ENCODE data around the gene MDFI.
A peak's percentile ranks its signal among the peaks of the same experiment; 100 is the strongest.

MDFI gene

GRCh38 chr6:41694815-41695526 lies 56.7 kb downstream of the MDFI start:
- TF ChIP-seq, protein P1, sequence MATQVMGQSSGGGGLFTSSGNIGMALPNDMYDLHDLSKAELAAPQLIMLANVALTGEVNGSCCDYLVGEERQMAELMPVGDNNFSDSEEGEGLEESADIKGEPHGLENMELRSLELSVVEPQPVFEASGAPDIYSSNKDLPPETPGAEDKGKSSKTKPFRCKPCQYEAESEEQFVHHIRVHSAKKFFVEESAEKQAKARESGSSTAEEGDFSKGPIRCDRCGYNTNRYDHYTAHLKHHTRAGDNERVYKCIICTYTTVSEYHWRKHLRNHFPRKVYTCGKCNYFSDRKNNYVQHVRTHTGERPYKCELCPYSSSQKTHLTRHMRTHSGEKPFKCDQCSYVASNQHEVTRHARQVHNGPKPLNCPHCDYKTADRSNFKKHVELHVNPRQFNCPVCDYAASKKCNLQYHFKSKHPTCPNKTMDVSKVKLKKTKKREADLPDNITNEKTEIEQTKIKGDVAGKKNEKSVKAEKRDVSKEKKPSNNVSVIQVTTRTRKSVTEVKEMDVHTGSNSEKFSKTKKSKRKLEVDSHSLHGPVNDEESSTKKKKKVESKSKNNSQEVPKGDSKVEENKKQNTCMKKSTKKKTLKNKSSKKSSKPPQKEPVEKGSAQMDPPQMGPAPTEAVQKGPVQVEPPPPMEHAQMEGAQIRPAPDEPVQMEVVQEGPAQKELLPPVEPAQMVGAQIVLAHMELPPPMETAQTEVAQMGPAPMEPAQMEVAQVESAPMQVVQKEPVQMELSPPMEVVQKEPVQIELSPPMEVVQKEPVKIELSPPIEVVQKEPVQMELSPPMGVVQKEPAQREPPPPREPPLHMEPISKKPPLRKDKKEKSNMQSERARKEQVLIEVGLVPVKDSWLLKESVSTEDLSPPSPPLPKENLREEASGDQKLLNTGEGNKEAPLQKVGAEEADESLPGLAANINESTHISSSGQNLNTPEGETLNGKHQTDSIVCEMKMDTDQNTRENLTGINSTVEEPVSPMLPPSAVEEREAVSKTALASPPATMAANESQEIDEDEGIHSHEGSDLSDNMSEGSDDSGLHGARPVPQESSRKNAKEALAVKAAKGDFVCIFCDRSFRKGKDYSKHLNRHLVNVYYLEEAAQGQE (IDR thresholded peaks at IDR 0.05; ENCODE audit: insufficient read depth in 1 of 2, low read depth in 2 of 2, low read length in 2 of 2): no peak
- TF ChIP-seq SIN3A (IDR thresholded peaks at IDR 0.05; ENCODE audit: borderline replicate concordance, insufficient read depth, low read length) (no peak), POLR2AphosphoS5 (IDR thresholded peaks at IDR 0.05; ENCODE audit: low read depth, low read length) (no peak), FOXP2 (optimal IDR thresholded peaks at IDR 0.05; ENCODE audit: borderline replicate concordance, extremely low read depth, extremely low read length, insufficient read depth) (no peak), TAF1 (IDR thresholded peaks at IDR 0.05; ENCODE audit: borderline replicate concordance, insufficient read depth, low read length) (no peak)

DNA sequence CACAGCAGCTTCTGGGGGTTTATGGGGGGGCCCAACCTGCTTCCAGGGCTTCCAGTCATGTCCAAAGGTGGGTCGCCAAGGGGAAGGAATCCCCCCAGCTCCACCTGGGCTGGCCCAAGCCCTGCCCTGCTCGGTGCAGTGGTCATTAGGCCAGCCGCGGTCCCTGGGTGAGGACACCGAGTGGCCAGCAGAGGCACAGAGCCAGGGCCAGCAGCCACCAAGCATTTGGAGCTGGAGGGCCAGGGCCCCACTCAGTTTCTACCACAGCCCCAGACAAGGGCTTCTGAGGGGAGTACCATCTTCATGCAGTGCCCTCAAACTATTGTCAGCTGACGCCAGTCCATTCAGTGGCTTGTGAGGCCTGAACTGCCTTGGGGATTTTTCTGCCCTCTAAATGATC lies 57.6 kb downstream of the MDFI start:
- TF ChIP-seq, protein P1 (IDR thresholded peaks at IDR 0.05; ENCODE audit: insufficient read depth in 1 of 2, low read depth in 2 of 2, low read length in 2 of 2): no peak
- no peak for TF ChIP-seq TAF1 (IDR thresholded peaks at IDR 0.05; ENCODE audit: borderline replicate concordance, insufficient read depth, low read length)
- no peak for TF ChIP-seq FOXP2 (optimal IDR thresholded peaks at IDR 0.05; ENCODE audit: borderline replicate concordance, extremely low read depth, extremely low read length, insufficient read depth)

- no peak for TF ChIP-seq POLR2AphosphoS5 (IDR thresholded peaks at IDR 0.05; ENCODE audit: low read depth, low read length)
- no peak for TF ChIP-seq TAF1 (IDR thresholded peaks at IDR 0.05; ENCODE audit: borderline replicate concordance, insufficient read depth, low read length)
- TF ChIP-seq FOXP2 (optimal IDR thresholded peaks at IDR 0.05; ENCODE audit: borderline replicate concordance, extremely low read depth, extremely low read length, insufficient read depth): no peak
- TF ChIP-seq SIN3A (IDR thresholded peaks at IDR 0.05; ENCODE audit: borderline replicate concordance, insufficient read depth, low read length): no peak
- TF ChIP-seq, protein P1 (IDR thresholded peaks at IDR 0.05; ENCODE audit: insufficient read depth in 1 of 2, low read depth in 2 of 2, low read length in 2 of 2): no peak
These were observed 58.5 kb downstream of the MDFI start for GRCh38 chr6:41696788-41697187.

DNA sequence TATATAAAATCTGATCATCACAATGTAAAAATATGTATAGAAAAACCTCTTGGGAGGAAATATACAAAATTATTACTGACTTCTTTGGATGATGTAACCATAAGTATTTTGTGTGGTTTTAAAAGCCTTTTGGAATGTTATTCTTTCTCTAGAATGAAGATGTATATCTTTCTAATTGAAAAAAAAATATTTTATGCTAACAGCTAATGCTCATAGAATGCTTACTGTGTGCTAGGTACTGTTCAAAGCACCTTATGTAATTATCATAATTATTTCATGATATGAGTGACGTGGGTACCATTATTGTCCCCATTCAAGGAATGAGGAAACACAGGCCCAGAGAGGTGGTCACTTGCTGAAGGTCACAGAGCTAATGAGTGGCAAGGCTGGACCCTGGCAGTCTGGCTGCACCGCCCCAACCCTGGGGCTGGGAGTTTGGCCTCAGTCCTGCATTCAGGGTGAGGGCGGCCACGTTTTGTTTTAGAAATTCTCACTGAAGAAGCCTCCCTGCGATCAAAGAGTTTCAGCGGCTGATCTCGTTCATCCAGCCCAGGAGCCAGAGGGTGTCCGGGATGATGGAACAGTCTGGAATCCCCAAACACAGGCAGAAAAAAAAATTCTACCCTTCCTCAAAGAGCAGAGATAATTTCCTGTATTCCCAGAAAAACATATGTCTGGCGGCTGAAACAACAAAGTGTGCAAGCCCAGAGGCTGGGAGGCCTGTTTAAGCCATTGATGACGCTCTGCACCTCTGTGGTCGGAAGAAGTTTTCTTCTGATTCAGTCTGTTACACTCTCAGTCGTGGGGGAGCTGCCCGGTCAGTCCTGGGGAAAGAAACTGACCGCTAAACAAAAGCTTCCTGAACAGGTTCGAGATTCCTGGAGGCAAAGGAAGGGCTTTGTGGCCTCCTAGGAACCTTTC lies 59.9 kb downstream of the MDFI start:
- peak; percentile 55; the same call in 1 of the 2 replicates for TF ChIP-seq POLR2AphosphoS5 (IDR thresholded peaks at IDR 0.05; ENCODE audit: low read depth, low read length)
- TF ChIP-seq, protein P1 (IDR thresholded peaks at IDR 0.05; ENCODE audit: insufficient read depth in 1 of 2, low read depth in 2 of 2, low read length in 2 of 2): peak in 1 of 2 experiments; percentile 54; a peak in 2 of 4 replicates
- TF ChIP-seq FOXP2 (optimal IDR thresholded peaks at IDR 0.05; ENCODE audit: borderline replicate concordance, extremely low read depth, extremely low read length, insufficient read depth): no peak
- no peak for TF ChIP-seq TAF1 (IDR thresholded peaks at IDR 0.05; ENCODE audit: borderline replicate concordance, insufficient read depth, low read length)
- TF ChIP-seq SIN3A (IDR thresholded peaks at IDR 0.05; ENCODE audit: borderline replicate concordance, insufficient read depth, low read length): peak; percentile 77; the same call in 1 of the 2 replicates
